PFSK-1 (cell line): ENCODE measurements around the gene GJB4.

Experiments used
- POLR2AphosphoS5 ChIP-seq: IDR thresholded peaks from 2 replicates; pipeline ENCODE4 v1.6.1; 2012; ENCODE audit warnings: low read depth, mild to moderate bottlenecking, control low read depth, low read length, moderate library complexity
- TAF1 ChIP-seq: IDR thresholded peaks from 2 replicates; pipeline ENCODE4 v1.6.1; 2012; ENCODE audit warnings: low read length, control low read depth, borderline replicate concordance; ENCODE audit not compliant: insufficient read depth

- TF ChIP-seq POLR2AphosphoS5, result no peak
- no peak for TF ChIP-seq TAF1
Measured at GRCh38 chr1:34721241-34721640, 38.3 kb upstream of the GJB4 start.
